Measurements from ENCODE around the gene CAMK2N2. TPM values are rescaled to one million over a fixed set of nuclear protein-coding genes. Genes with fewer than 3 reads are reported as not detected.
"Not testable (repeated sequence)": the region's sequence is repeated elsewhere in the genome, so short reads cannot be mapped to it uniquely, and the experiment has no call there.

The CAMK2N2 gene
- total and polyA plus RNA-seq, 2 donors (not counting 1 experiment from before 2014, with no cell fraction given), result not detected

DNA sequence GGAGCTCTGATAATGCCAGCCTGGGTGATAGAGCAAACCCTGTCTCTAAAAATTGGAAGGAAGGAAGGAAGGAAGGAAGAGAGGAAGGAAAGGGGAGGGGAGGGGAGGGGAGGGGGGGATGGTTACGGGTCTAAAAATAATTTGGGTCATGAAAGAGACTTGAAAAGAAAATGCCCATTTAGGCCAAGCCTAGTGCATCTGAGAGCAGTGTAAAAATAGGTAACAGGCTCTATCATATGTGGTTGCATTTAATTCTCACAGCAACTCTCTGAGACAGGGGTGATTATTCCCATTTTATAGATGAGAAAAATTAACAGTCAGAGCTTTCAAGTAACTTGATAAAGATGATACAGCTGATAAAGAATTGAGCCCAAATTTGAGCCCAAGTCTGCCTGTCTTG, 10.9 kb upstream of the CAMK2N2 start:
- Mint-ChIP-seq H3K27ac (no peak overlapping the region), H3K27me3 (peaks cover 50% of the 10 kb centered on the region), H3K9me3 (ENCODE audit: insufficient read depth) (peaks cover 1% of the 10 kb centered on the region), H3K4me1 (peaks cover 4% of the 10 kb centered on the region), H3K4me3 (no peak overlapping the region)
- Histone ChIP-seq H3K79me2 (ENCODE audit: control insufficient read depth, insufficient read depth, low read length) (no peaks in the 10 kb centered on the region), H2AFZ (ENCODE audit: insufficient read depth, low read depth, low read length, poor library complexity, severe bottlenecking) (no peak overlapping the region), H3K9me3 (ENCODE audit: control extremely low read depth in 1 of 3, control insufficient read depth in 2 of 3, insufficient read depth in 1 of 3, low read length in 2 of 3) (peaks cover 0 to 11% (median 0%) of the 10 kb centered on the region in 3 donors), H3K4me2 (replicated peaks; ENCODE audit: low read depth, low read length, poor library complexity, severe bottlenecking) (no peak overlapping the region), H3K27me3 (replicated peaks in 1 of 4; ENCODE audit: control extremely low read depth in 1 of 4, control insufficient read depth in 3 of 4, insufficient read depth in 4 of 4, low read length in 3 of 4) (peaks cover 0 to 35% (median 17%) of the 10 kb centered on the region in 4 experiments), H4K20me1 (ENCODE audit: control insufficient read depth, insufficient read depth, low read length, poor library complexity, severe bottlenecking) (no peaks in the 10 kb centered on the region), H3K36me3 (replicated peaks in 1 of 2; ENCODE audit: control extremely low read depth in 1 of 2, control insufficient read depth in 1 of 2, extremely low read depth in 1 of 2, insufficient read depth in 2 of 2, low read length in 1 of 2) (no peaks in the 10 kb centered on the region), H3K27ac (ENCODE audit: low read length in 2 of 2) (no peak overlapping the region), H3K4me3 (ENCODE audit: control extremely low read depth in 1 of 5, extremely low read depth in 1 of 5, insufficient read depth in 1 of 5, low read depth in 2 of 5, low read length in 4 of 5) (no peak overlapping the region), H3K4me1 (ENCODE audit: control insufficient read depth in 2 of 2, insufficient read depth in 2 of 2, low read length in 2 of 2) (peaks cover 0 to 5% of the 10 kb centered on the region in 2 donors), H3K9ac (ENCODE audit: low read length) (no peak overlapping the region)
- intact Hi-C loops (cut with micrococcal nuclease), result no loop called here
- ChIA-PET POLR2A (interaction anchor here (0.5 kb wide), 1 partner anchor 48 kb away, joined by 7 read pairs; no protein-coding TSS in a partner anchor), CTCF (no interaction called here)
- ATAC-seq (ENCODE audit: low read depth) (no peak), DNase-seq (no peak)
- TF ChIP-seq EZH2 (IDR thresholded peaks at IDR 0.05; ENCODE audit: borderline replicate concordance, insufficient read depth, low read depth, low read length, poor library complexity, severe bottlenecking) (no peak), CTCF (IDR thresholded peaks at IDR 0.05) (no peak)
- 29% methylated on average over 1 of the region's 1 CpG for WGBS (ENCODE audit: insufficient coverage)

DNA sequence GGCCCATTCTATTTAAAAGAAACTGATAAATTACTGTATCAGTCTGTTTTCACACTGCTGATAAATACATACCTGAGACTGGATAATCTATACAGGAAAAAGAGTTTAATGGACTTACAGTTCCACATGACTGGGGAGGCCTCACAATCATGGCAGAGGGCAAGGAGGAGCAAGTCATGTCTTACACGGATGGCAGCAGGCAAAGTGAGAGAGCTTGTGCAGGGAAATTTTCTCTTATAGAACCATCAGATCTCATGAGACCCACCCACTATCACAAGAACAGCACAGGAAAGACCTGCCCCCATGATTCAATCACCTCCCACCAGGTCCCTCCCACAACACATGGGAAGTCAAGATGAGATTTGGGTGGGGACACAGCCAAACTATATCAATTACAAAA, 5.9 kb upstream of the CAMK2N2 start:
- H3K9me3 Mint-ChIP-seq (ENCODE audit: insufficient read depth); H3K4me1 Mint-ChIP-seq; H3K36me3 ChIP-seq (replicated peaks in 1 of 2; ENCODE audit: control extremely low read depth in 1 of 2, control insufficient read depth in 1 of 2, extremely low read depth in 1 of 2, insufficient read depth in 2 of 2, low read length in 1 of 2); ATAC-seq (ENCODE audit: low read depth); H4K20me1 ChIP-seq (ENCODE audit: control insufficient read depth, insufficient read depth, low read length, poor library complexity, severe bottlenecking); H3K4me2 ChIP-seq (replicated peaks; ENCODE audit: low read depth, low read length, poor library complexity, severe bottlenecking); H3K9ac ChIP-seq (ENCODE audit: low read length); DNase-seq; H3K9me3 ChIP-seq (ENCODE audit: control extremely low read depth in 1 of 3, control insufficient read depth in 2 of 3, insufficient read depth in 1 of 3, low read length in 2 of 3); H3K79me2 ChIP-seq (ENCODE audit: control insufficient read depth, insufficient read depth, low read length); CTCF ChIA-PET; H3K4me3 Mint-ChIP-seq; H3K27ac Mint-ChIP-seq; H3K4me1 ChIP-seq (ENCODE audit: control insufficient read depth in 2 of 2, insufficient read depth in 2 of 2, low read length in 2 of 2); intact Hi-C loops (cut with micrococcal nuclease); H3K4me3 ChIP-seq (ENCODE audit: control extremely low read depth in 1 of 5, extremely low read depth in 1 of 5, insufficient read depth in 1 of 5, low read depth in 2 of 5, low read length in 4 of 5); H2AFZ ChIP-seq (ENCODE audit: insufficient read depth, low read depth, low read length, poor library complexity, severe bottlenecking); POLR2A ChIA-PET; H3K27ac ChIP-seq (ENCODE audit: low read length in 2 of 2): not testable (repeated sequence)
- H3K27me3 ChIP-seq (replicated peaks in 1 of 4; ENCODE audit: control extremely low read depth in 1 of 4, control insufficient read depth in 3 of 4, insufficient read depth in 4 of 4, low read length in 3 of 4), result peaks cover 0 to 43% (median 18%) of the 10 kb centered on the region in 4 experiments
- WGBS (ENCODE audit: insufficient coverage), result no CpG with 5 or more reads among the region's 1 CpG
- H3K27me3 Mint-ChIP-seq, result peaks cover 43% of the 10 kb centered on the region
